Measurements from ENCODE around the gene FTSJ3.

Gene FTSJ3

GRCh38 chr17:63837480-63837879, 10.0 kb upstream of the FTSJ3 start:
- Mint-ChIP-seq H3K36me3 (ENCODE audit: low read depth) (peaks cover 15% of the 10 kb centered on the region), H3K27ac (no peak overlapping the region), H3K4me3 (no peak overlapping the region), H3K27me3 (ENCODE audit: low read depth) (no peaks in the 10 kb centered on the region), H3K4me1 (ENCODE audit: low read depth) (peaks cover 31% of the 10 kb centered on the region), H3K9me3 (no peaks in the 10 kb centered on the region)

GRCh38 chr17:63836811-63837210, 9.3 kb upstream of the FTSJ3 start:
- Mint-ChIP-seq H3K4me3 (no peak overlapping the region), H3K27ac (no peak overlapping the region), H3K36me3 (ENCODE audit: low read depth) (peaks cover 18% of the 10 kb centered on the region), H3K4me1 (ENCODE audit: low read depth) (peaks cover 31% of the 10 kb centered on the region), H3K9me3 (no peaks in the 10 kb centered on the region), H3K27me3 (ENCODE audit: low read depth) (no peaks in the 10 kb centered on the region)

GRCh38 chr17:63835167-63835720, 7.8 kb upstream of the FTSJ3 start:
- peaks cover 31% of the 10 kb centered on the region for H3K4me1 Mint-ChIP-seq (ENCODE audit: low read depth)
- H3K27ac Mint-ChIP-seq: peak overlapping the region; percentile 38

GRCh38 chr17:63834431-63835166, 7.1 kb upstream of the FTSJ3 start:
- Mint-ChIP-seq H3K4me3 (no peak overlapping the region), H3K9me3 (no peaks in the 10 kb centered on the region), H3K27me3 (ENCODE audit: low read depth) (no peaks in the 10 kb centered on the region), H3K4me1 (ENCODE audit: low read depth) (peaks cover 36% of the 10 kb centered on the region), H3K27ac (peak overlapping the region; percentile 55), H3K36me3 (ENCODE audit: low read depth) (peaks cover 37% of the 10 kb centered on the region)

More at GRCh38 chr17:63835167-63835720, 7.8 kb upstream of the FTSJ3 start:
- H3K27me3 Mint-ChIP-seq (ENCODE audit: low read depth): no peaks in the 10 kb centered on the region
- H3K36me3 Mint-ChIP-seq (ENCODE audit: low read depth): peaks cover 31% of the 10 kb centered on the region
- H3K4me3 Mint-ChIP-seq: no peak overlapping the region
- H3K9me3 Mint-ChIP-seq: no peaks in the 10 kb centered on the region

- Mint-ChIP-seq H3K27ac (peak overlapping the region; percentile 7), H3K27me3 (ENCODE audit: low read depth) (no peaks in the 10 kb centered on the region), H3K4me3 (no peak overlapping the region), H3K36me3 (ENCODE audit: low read depth) (peaks cover 44% of the 10 kb centered on the region), H3K4me1 (ENCODE audit: low read depth) (peaks cover 37% of the 10 kb centered on the region), H3K9me3 (no peaks in the 10 kb centered on the region)
These were observed 6.4 kb upstream of the FTSJ3 start for GRCh38 chr17:63833741-63834373.

- H3K4me3 Mint-ChIP-seq: no peak overlapping the region
- no peak overlapping the region for H3K27ac Mint-ChIP-seq
- H3K36me3 Mint-ChIP-seq (ENCODE audit: low read depth): peaks cover 47% of the 10 kb centered on the region
- H3K9me3 Mint-ChIP-seq: no peaks in the 10 kb centered on the region
- H3K27me3 Mint-ChIP-seq (ENCODE audit: low read depth): no peaks in the 10 kb centered on the region
- H3K4me1 Mint-ChIP-seq (ENCODE audit: low read depth): peaks cover 43% of the 10 kb centered on the region
These were observed 5.7 kb upstream of the FTSJ3 start for GRCh38 chr17:63833026-63833740.

GRCh38 chr17:63832455-63832854, 5.0 kb upstream of the FTSJ3 start:
- H3K4me3 Mint-ChIP-seq: no peak overlapping the region
- peaks cover 46% of the 10 kb centered on the region for H3K4me1 Mint-ChIP-seq (ENCODE audit: low read depth)
- peaks cover 51% of the 10 kb centered on the region for H3K36me3 Mint-ChIP-seq (ENCODE audit: low read depth)

GRCh38 chr17:63832014-63832413, 4.6 kb upstream of the FTSJ3 start:
- Mint-ChIP-seq H3K27ac (no peak overlapping the region), H3K9me3 (no peaks in the 10 kb centered on the region), H3K27me3 (ENCODE audit: low read depth) (no peaks in the 10 kb centered on the region), H3K4me1 (ENCODE audit: low read depth) (peaks cover 44% of the 10 kb centered on the region), H3K4me3 (no peak overlapping the region), H3K36me3 (ENCODE audit: low read depth) (peaks cover 50% of the 10 kb centered on the region)

More at GRCh38 chr17:63832455-63832854, 5.0 kb upstream of the FTSJ3 start:
- Mint-ChIP-seq H3K27me3 (ENCODE audit: low read depth) (no peaks in the 10 kb centered on the region), H3K27ac (no peak overlapping the region), H3K9me3 (no peaks in the 10 kb centered on the region)

- peaks cover 43% of the 10 kb centered on the region for H3K4me1 Mint-ChIP-seq (ENCODE audit: low read depth)
- H3K4me3 Mint-ChIP-seq: no peak overlapping the region
- peak overlapping the region; percentile 20 for H3K27ac Mint-ChIP-seq
- peaks cover 50% of the 10 kb centered on the region for H3K36me3 Mint-ChIP-seq (ENCODE audit: low read depth)
- no peaks in the 10 kb centered on the region for H3K9me3 Mint-ChIP-seq
- H3K27me3 Mint-ChIP-seq (ENCODE audit: low read depth): no peaks in the 10 kb centered on the region
These were observed 4.0 kb upstream of the FTSJ3 start for GRCh38 chr17:63831505-63831904.

- peaks cover 47% of the 10 kb centered on the region for H3K4me1 Mint-ChIP-seq (ENCODE audit: low read depth)
- H3K36me3 Mint-ChIP-seq (ENCODE audit: low read depth): peaks cover 52% of the 10 kb centered on the region
- H3K4me3 Mint-ChIP-seq: no peak overlapping the region
- no peaks in the 10 kb centered on the region for H3K27me3 Mint-ChIP-seq (ENCODE audit: low read depth)
- no peaks in the 10 kb centered on the region for H3K9me3 Mint-ChIP-seq
- peak overlapping the region; percentile 52 for H3K27ac Mint-ChIP-seq
These were observed 3.5 kb upstream of the FTSJ3 start for GRCh38 chr17:63830904-63831491.

- H3K9me3 Mint-ChIP-seq: no peaks in the 10 kb centered on the region
- peaks cover 51% of the 10 kb centered on the region for H3K4me1 Mint-ChIP-seq (ENCODE audit: low read depth)
- no peak overlapping the region for H3K27ac Mint-ChIP-seq
- peaks cover 53% of the 10 kb centered on the region for H3K36me3 Mint-ChIP-seq (ENCODE audit: low read depth)
- H3K4me3 Mint-ChIP-seq: no peak overlapping the region
- H3K27me3 Mint-ChIP-seq (ENCODE audit: low read depth): no peaks in the 10 kb centered on the region
These were observed 2.8 kb upstream of the FTSJ3 start for GRCh38 chr17:63830278-63830677.

- H3K9me3 Mint-ChIP-seq: no peaks in the 10 kb centered on the region
- peaks cover 52% of the 10 kb centered on the region for H3K4me1 Mint-ChIP-seq (ENCODE audit: low read depth)
- H3K4me3 Mint-ChIP-seq: no peak overlapping the region
- H3K27me3 Mint-ChIP-seq (ENCODE audit: low read depth): no peaks in the 10 kb centered on the region
- H3K36me3 Mint-ChIP-seq (ENCODE audit: low read depth): peaks cover 57% of the 10 kb centered on the region
- peak overlapping the region; percentile 45 for H3K27ac Mint-ChIP-seq
These were observed 1.5 kb upstream of the FTSJ3 start for GRCh38 chr17:63828936-63829335.

GRCh38 chr17:63827801-63828221, 348 bp upstream of the FTSJ3 start:
- Mint-ChIP-seq H3K27ac (peak overlapping the region; percentile 96), H3K4me1 (ENCODE audit: low read depth) (peaks cover 59% of the 10 kb centered on the region), H3K27me3 (ENCODE audit: low read depth) (no peaks in the 10 kb centered on the region), H3K4me3 (peak overlapping the region; percentile 89), H3K9me3 (no peaks in the 10 kb centered on the region), H3K36me3 (ENCODE audit: low read depth) (peaks cover 63% of the 10 kb centered on the region)

GRCh38 chr17:63826468-63827001, 928 bp downstream of the FTSJ3 start:
- H3K36me3 Mint-ChIP-seq (ENCODE audit: low read depth): peaks cover 67% of the 10 kb centered on the region
- peak overlapping the region; percentile 96 for H3K27ac Mint-ChIP-seq
- H3K9me3 Mint-ChIP-seq: no peaks in the 10 kb centered on the region
- no peaks in the 10 kb centered on the region for H3K27me3 Mint-ChIP-seq (ENCODE audit: low read depth)
- H3K4me1 Mint-ChIP-seq (ENCODE audit: low read depth): peaks cover 62% of the 10 kb centered on the region
- peak overlapping the region; percentile 89 for H3K4me3 Mint-ChIP-seq

Data from T-helper 1 cell treated with Interleukin-12 subunit alpha and Interleukin-12 subunit beta and Interleukin-4 antibody, amounts not matched to agents 30 μg/mL and 1 μg/mL, for 36 hours (primary cell).